Hepatocyte (in vitro differentiated cells): ENCODE results near the gene PTRHD1. TPM values are rescaled to one million over a fixed set of nuclear protein-coding genes. Genes with fewer than 3 reads are reported as not detected.

Experiments used
- DNase-seq: peaks from one replicate; pipeline ENCODE4 v3.0.0-alpha.2; 2016; ENCODE audit warnings: low spot score
- H2AFZ ChIP-seq: fragments of 200-600 bp; sonication (generic); 2 replicates; pipeline ENCODE4 v1.6.0; 2016; ENCODE audit warnings: antibody characterized with exemption, mild to moderate bottlenecking
- H3K27ac ChIP-seq: fragments of 200-600 bp; sonication (generic); 2 replicates; pipeline ENCODE4 v1.5.1; 2016; ENCODE audit warnings: mild to moderate bottlenecking
- H3K27me3 ChIP-seq: fragments of 200-600 bp; sonication (generic); 2 replicates; pipeline ENCODE4 v1.6.1; 2016
- H3K36me3 ChIP-seq: fragments of 200-600 bp; sonication (generic); replicated peaks from 2 replicates; pipeline ENCODE4 v1.5.1; 2016; ENCODE audit warnings: low read depth; ENCODE audit not compliant: insufficient read depth
- H3K4me1 ChIP-seq: fragments of 200-600 bp; sonication (generic); 2 replicates; pipeline ENCODE4 v1.5.1; 2016; ENCODE audit warnings: mild to moderate bottlenecking, moderate library complexity; ENCODE audit not compliant: insufficient read depth
- H3K4me2 ChIP-seq: fragments of 200-600 bp; sonication (generic); 2 replicates; pipeline ENCODE4 v1.6.0; 2016
- H3K4me3 ChIP-seq: fragments of 200-600 bp; sonication (generic); 2 replicates; pipeline ENCODE4 v1.5.1; 2016; ENCODE audit warnings: mild to moderate bottlenecking
- H3K79me2 ChIP-seq: fragments of 200-600 bp; sonication (generic); 2 replicates; pipeline ENCODE4 v1.6.0; 2017; ENCODE audit warnings: mild to moderate bottlenecking
- H3K9me2 ChIP-seq: fragments of 200-600 bp; sonication (generic); replicated peaks from 2 replicates; pipeline ENCODE4 v1.6.0; 2017; ENCODE audit warnings: mild to moderate bottlenecking; ENCODE audit not compliant: insufficient read depth
- H3K9me3 ChIP-seq: fragments of 200-600 bp; sonication (generic); 2 replicates; pipeline ENCODE4 v1.5.1; 2016; ENCODE audit warnings: low read depth, mild to moderate bottlenecking
- H4K20me1 ChIP-seq: fragments of 200-600 bp; sonication (generic); 2 replicates; pipeline ENCODE4 v1.6.0; 2016; ENCODE audit warnings: mild to moderate bottlenecking; ENCODE audit not compliant: insufficient read depth, poor library complexity, severe bottlenecking
- CTCF ChIP-seq: fragments of 200-600 bp; sonication (generic); IDR thresholded peaks from 2 replicates; pipeline ENCODE4 v1.5.1; 2016; ENCODE audit warnings: antibody characterized with exemption, mild to moderate bottlenecking; ENCODE audit not compliant: poor library complexity
- EZH2 ChIP-seq: fragments of 200-600 bp; sonication (generic); IDR thresholded peaks from 2 replicates; pipeline ENCODE4 v1.6.1; 2016; ENCODE audit warnings: antibody characterized with exemption, mild to moderate bottlenecking, borderline replicate concordance
- EZH2phosphoT487 ChIP-seq: fragments of 200-600 bp; sonication (generic); IDR thresholded peaks from one replicate; pipeline ENCODE4 v1.6.1; 2018; ENCODE audit warnings: antibody characterized with exemption, mild to moderate bottlenecking, low read depth, moderate library complexity; ENCODE audit not compliant: unreplicated experiment, severe bottlenecking
- WGBS: methylation state at CpG from one replicate; pipeline ENCODE4 v1.1.6; 2016; ENCODE audit warnings: low lambda C conversion rate; ENCODE audit errors: missing lambda C conversion rate; 5-methylcytosine and 5-hydroxymethylcytosine counted together
- polyA plus RNA-seq: library from polyadenylated mRNA; unstranded; fragments of >200 nt; fragmentation: Nextera tagmentation; extraction: Ambion mirVana; gene quantifications from 2 replicates; pipeline ENCODE4 v1.2.1, GENCODE V29; 2016
- total RNA-seq: library from RNA; depleted of rRNA; stranded (reverse); fragments of >200 nt; gene quantifications from 2 replicates; pipeline ENCODE4 v1.2.3, GENCODE V29; 2014

Gene PTRHD1
- total and polyA plus RNA-seq, 2 experiments from 2014 or later = 47.8 to 61.1 TPM

GRCh38 chr2:24816404-24816803 is 23.2 kb upstream of the PTRHD1 start:
- H3K9me3 ChIP-seq = no peaks in the 10 kb centered on the region
- H3K4me3 ChIP-seq = no peak overlapping the region
- WGBS = 80% methylated on average over 6 of the region's 6 CpGs
- no peak overlapping the region for H2AFZ ChIP-seq
- H3K27me3 ChIP-seq = no peaks in the 10 kb centered on the region
- H3K4me2 ChIP-seq = no peak overlapping the region
- peaks cover 25% of the 10 kb centered on the region for H3K79me2 ChIP-seq
- no peaks in the 10 kb centered on the region for H3K36me3 ChIP-seq
- H4K20me1 ChIP-seq = no peaks in the 10 kb centered on the region
- H3K9me2 ChIP-seq = no peaks in the 10 kb centered on the region
- H3K4me1 ChIP-seq = no peaks in the 10 kb centered on the region
- TF ChIP-seq CTCF (no peak), EZH2 (no peak), EZH2phosphoT487 (no peak)
- no peak for DNase-seq
- peak overlapping the region; percentile 58 for H3K27ac ChIP-seq

- WGBS = 90% methylated on average over 4 of the region's 4 CpGs
- no peak for DNase-seq
- no peak overlapping the region for H2AFZ ChIP-seq
- TF ChIP-seq EZH2 (no peak), CTCF (no peak), EZH2phosphoT487 (no peak)
- H3K4me1 ChIP-seq = no peaks in the 10 kb centered on the region
- H3K4me3 ChIP-seq = no peak overlapping the region
- no peaks in the 10 kb centered on the region for H3K36me3 ChIP-seq
- H3K27me3 ChIP-seq = no peaks in the 10 kb centered on the region
- H3K4me2 ChIP-seq = no peak overlapping the region
- H3K9me2 ChIP-seq = no peaks in the 10 kb centered on the region
- H3K9me3 ChIP-seq = no peaks in the 10 kb centered on the region
- no peaks in the 10 kb centered on the region for H4K20me1 ChIP-seq
- no peak overlapping the region for H3K27ac ChIP-seq
- peaks cover 34% of the 10 kb centered on the region for H3K79me2 ChIP-seq
These were observed 22.0 kb upstream of the PTRHD1 start for GRCh38 chr2:24815171-24815570.

GRCh38 chr2:24814516-24814915 is 21.3 kb upstream of the PTRHD1 start:
- no peaks in the 10 kb centered on the region for H3K36me3 ChIP-seq
- no peaks in the 10 kb centered on the region for H3K4me1 ChIP-seq
- TF ChIP-seq CTCF = no peak
- TF ChIP-seq EZH2 = no peak
- TF ChIP-seq EZH2phosphoT487 = no peak
- H3K9me3 ChIP-seq = no peaks in the 10 kb centered on the region
- no peak overlapping the region for H3K4me3 ChIP-seq
- DNase-seq = no peak
- WGBS = 72% methylated on average over 4 of the region's 4 CpGs
- no peaks in the 10 kb centered on the region for H3K9me2 ChIP-seq
- H3K4me2 ChIP-seq = no peak overlapping the region
- no peak overlapping the region for H3K27ac ChIP-seq
- H3K27me3 ChIP-seq = no peaks in the 10 kb centered on the region
- no peak overlapping the region for H2AFZ ChIP-seq
- peaks cover 41% of the 10 kb centered on the region for H3K79me2 ChIP-seq
- no peaks in the 10 kb centered on the region for H4K20me1 ChIP-seq

GRCh38 chr2:24813691-24814137 is 20.5 kb upstream of the PTRHD1 start:
- no peak for DNase-seq
- TF ChIP-seq CTCF (no peak), EZH2phosphoT487 (no peak), EZH2 (no peak)
- Histone ChIP-seq H3K4me1 (no peaks in the 10 kb centered on the region), H3K27ac (no peak overlapping the region), H2AFZ (no peak overlapping the region), H3K36me3 (no peaks in the 10 kb centered on the region), H3K9me3 (no peaks in the 10 kb centered on the region), H3K9me2 (no peaks in the 10 kb centered on the region), H3K4me2 (no peak overlapping the region), H4K20me1 (no peaks in the 10 kb centered on the region), H3K79me2 (peaks cover 49% of the 10 kb centered on the region), H3K4me3 (no peak overlapping the region), H3K27me3 (no peaks in the 10 kb centered on the region)
- 99% methylated on average over 4 of the region's 4 CpGs for WGBS
